AG10803 (cell line): ENCODE data around the gene PIK3R3.

Source experiments
- DNase-seq: peaks from one replicate; pipeline ENCODE4 v3.0.0; 2010; ENCODE audit warnings: low read depth
- H3K4me3 ChIP-seq: 2 replicates; pipeline ENCODE4 v1.5.1; 2011; ENCODE audit warnings: mild to moderate bottlenecking, low read length, control low read depth
- TF ChIP-seq, protein P1 (sequence below): conservative IDR thresholded peaks from 2 replicates; pipeline ENCODE4 v1.5.1; 2011; ENCODE audit warnings: mild to moderate bottlenecking, low read length, control low read depth, inconsistent platforms

Gene PIK3R3

DNA sequence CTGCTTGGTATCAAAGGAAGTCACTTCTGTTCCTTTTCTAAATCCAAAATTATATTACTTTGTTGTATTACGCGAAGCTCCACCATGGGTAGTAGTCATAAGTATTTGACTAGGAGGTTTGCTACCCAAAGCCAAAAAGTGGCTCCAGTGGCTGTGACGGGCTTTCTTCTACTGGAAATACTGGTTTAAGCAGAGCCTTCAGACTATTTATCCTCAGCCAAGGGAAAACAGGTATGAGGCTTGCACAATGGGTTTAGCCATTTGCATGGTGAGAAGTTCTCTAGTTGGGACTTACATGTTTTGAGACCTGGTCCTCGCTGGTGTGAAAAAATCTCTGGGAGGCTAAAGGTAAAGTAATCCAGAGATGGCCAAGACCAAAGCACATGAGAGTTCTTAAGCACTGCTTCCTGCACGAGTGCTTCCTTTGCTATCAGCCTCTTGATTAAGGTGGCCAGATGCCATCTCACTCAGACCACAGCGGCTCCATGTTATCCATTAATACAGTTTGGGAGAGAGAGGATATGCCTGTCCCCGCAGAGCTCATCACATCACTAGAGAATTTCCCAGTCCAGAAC is 121.2 kb downstream of the PIK3R3 start:
- TF ChIP-seq, protein P1, sequence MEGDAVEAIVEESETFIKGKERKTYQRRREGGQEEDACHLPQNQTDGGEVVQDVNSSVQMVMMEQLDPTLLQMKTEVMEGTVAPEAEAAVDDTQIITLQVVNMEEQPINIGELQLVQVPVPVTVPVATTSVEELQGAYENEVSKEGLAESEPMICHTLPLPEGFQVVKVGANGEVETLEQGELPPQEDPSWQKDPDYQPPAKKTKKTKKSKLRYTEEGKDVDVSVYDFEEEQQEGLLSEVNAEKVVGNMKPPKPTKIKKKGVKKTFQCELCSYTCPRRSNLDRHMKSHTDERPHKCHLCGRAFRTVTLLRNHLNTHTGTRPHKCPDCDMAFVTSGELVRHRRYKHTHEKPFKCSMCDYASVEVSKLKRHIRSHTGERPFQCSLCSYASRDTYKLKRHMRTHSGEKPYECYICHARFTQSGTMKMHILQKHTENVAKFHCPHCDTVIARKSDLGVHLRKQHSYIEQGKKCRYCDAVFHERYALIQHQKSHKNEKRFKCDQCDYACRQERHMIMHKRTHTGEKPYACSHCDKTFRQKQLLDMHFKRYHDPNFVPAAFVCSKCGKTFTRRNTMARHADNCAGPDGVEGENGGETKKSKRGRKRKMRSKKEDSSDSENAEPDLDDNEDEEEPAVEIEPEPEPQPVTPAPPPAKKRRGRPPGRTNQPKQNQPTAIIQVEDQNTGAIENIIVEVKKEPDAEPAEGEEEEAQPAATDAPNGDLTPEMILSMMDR, result no peak
- DNase-seq, result no peak
- no peak overlapping the region for H3K4me3 ChIP-seq

DNA sequence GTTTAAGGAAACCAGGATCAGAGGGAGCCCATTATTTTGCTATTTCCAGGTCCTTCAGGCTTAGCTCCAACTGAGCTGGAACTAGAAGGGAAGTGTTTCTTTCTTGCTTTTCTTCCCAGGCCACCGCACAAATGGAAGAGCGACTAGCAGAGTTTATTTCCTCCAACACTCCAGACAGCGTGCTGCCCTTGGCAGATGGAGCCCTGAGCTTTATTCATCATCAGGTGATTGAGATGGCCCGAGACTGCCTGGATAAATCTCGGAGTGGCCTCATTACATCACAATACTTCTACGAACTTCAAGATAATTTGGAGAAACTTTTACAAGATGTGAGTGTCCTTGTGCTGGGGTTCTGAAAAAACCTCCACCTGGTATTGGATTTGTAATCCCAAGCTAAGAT is 121.8 kb downstream of the PIK3R3 start:
- no peak for DNase-seq
- H3K4me3 ChIP-seq, result no peak overlapping the region
- TF ChIP-seq, protein P1, result no peak

GRCh38 chr1:46008585-46008984 is 123.8 kb downstream of the PIK3R3 start:
- TF ChIP-seq, protein P1, result no peak
- H3K4me3 ChIP-seq, result no peak overlapping the region
- DNase-seq, result no peak

- TF ChIP-seq, protein P1, result no peak
- no peak overlapping the region for H3K4me3 ChIP-seq
- DNase-seq, result no peak
Observed at GRCh38 chr1:46005594-46005993, 126.8 kb downstream of the PIK3R3 start.

DNA sequence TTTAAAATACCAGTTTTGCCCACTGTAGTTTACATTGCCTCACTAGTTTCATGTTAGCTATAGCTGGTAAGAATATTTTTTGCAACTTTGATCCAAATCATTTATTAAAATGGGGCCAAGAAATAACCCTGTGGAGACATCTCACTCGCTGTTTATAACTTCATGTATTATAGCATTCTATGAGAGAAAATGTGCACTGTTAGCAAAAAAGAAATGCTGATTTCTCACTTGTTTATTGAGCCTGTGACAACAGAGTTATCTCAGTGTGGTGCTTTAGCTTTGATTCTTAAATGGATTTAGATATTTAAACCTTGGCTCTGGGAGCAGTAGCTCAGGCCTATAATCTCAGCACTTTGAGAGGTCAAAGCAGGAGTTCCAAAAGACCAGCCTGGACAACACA is 127.9 kb downstream of the PIK3R3 start:
- H3K4me3 ChIP-seq, result no peak overlapping the region
- no peak for DNase-seq
- TF ChIP-seq, protein P1, result no peak

GRCh38 chr1:46003315-46003714 is 129.1 kb downstream of the PIK3R3 start:
- TF ChIP-seq, protein P1, result no peak
- no peak for DNase-seq
- H3K4me3 ChIP-seq, result no peak overlapping the region

- TF ChIP-seq, protein P1, result no peak
Observed at GRCh38 chr1:46002551-46003150, 129.8 kb downstream of the PIK3R3 start.

More at GRCh38 chr1:46002551-46003150, 129.8 kb downstream of the PIK3R3 start:
- no peak for DNase-seq
- no peak overlapping the region for H3K4me3 ChIP-seq
